HG03060 (cell line): ENCODE results near the gene MDP1.
A peak's percentile ranks its signal among the peaks of the same experiment; 100 is the strongest.

Experiments used
- ATAC-seq: cut with Tn5 transposase; IDR thresholded peaks from one replicate; pipeline ENCODE4 v1.9.1; 2021; ENCODE audit warnings: low read depth, moderate number of reproducible peaks; ENCODE audit not compliant: unreplicated experiment

Gene MDP1

GRCh38 chr14:24185026-24185425, 30.8 kb downstream of the MDP1 start:
- no peak for ATAC-seq

- ATAC-seq = no peak
Observed at GRCh38 chr14:24184104-24184970, 31.5 kb downstream of the MDP1 start.

GRCh38 chr14:24183014-24183481, 32.8 kb downstream of the MDP1 start:
- ATAC-seq = no peak

- ATAC-seq = no peak
Observed at GRCh38 chr14:24182110-24182882, 33.6 kb downstream of the MDP1 start.

- no peak for ATAC-seq
Observed at GRCh38 chr14:24181371-24182077, 34.3 kb downstream of the MDP1 start.

- no peak for ATAC-seq
Observed at GRCh38 chr14:24179961-24180796, 35.7 kb downstream of the MDP1 start.

GRCh38 chr14:24179294-24179960, 36.4 kb downstream of the MDP1 start:
- no peak for ATAC-seq

- ATAC-seq = no peak
Observed at GRCh38 chr14:24178399-24179178, 37.3 kb downstream of the MDP1 start.

GRCh38 chr14:24177891-24178290, 38.0 kb downstream of the MDP1 start:
- no peak for ATAC-seq

- ATAC-seq = no peak
Observed at GRCh38 chr14:24177041-24177825, 38.6 kb downstream of the MDP1 start.

- ATAC-seq = no peak
Observed at GRCh38 chr14:24176599-24176998, 39.3 kb downstream of the MDP1 start.

GRCh38 chr14:24172871-24173281, 43.0 kb downstream of the MDP1 start:
- no peak for ATAC-seq

- no peak for ATAC-seq
Observed at GRCh38 chr14:24172261-24172860, 43.5 kb downstream of the MDP1 start.

GRCh38 chr14:24171422-24172260, 44.2 kb downstream of the MDP1 start, which contains the start of gene REC8:
REC8 (plus strand) TSS chr14:24172080; CDS start chr14:24172553, 473 bp downstream.
- ATAC-seq = peak; percentile 37

GRCh38 chr14:24167469-24168114, 48.3 kb downstream of the MDP1 start:
- ATAC-seq = no peak

GRCh38 chr14:24165785-24166184, 50.1 kb downstream of the MDP1 start:
- ATAC-seq = no peak
